Endometrial microvascular endothelial cells (primary cell): ENCODE measurements around the gene SPTBN5. TPM values are rescaled to one million over a fixed set of nuclear protein-coding genes. Genes with fewer than 3 reads are reported as not detected.

Experiments used
- in situ Hi-C: cut with HindIII; loops from 2 replicates; pipeline ENCODE4 v1.10.0; 2017; ENCODE audit warnings: low sequenced_read_pairs, low pct_unique_long_range_greater_than_20kb; ENCODE audit errors: inconsistent ontology term
- total RNA-seq: library from RNA; depleted of rRNA; stranded (reverse); fragments of >200 nt; gene quantifications from one replicate; pipeline ENCODE4 v1.2.3, GENCODE V29; 2015; ENCODE audit errors: inconsistent ontology term

The SPTBN5 gene
- total RNA-seq, 1 donor from 2014 or later: 3.1 TPM

GRCh38 chr15:41928100-41928499 lies 34.2 kb upstream of the SPTBN5 start:
- in situ Hi-C loops: no loop called here

GRCh38 chr15:41927536-41927935 lies 33.7 kb upstream of the SPTBN5 start:
- in situ Hi-C loops: no loop called here

DNA sequence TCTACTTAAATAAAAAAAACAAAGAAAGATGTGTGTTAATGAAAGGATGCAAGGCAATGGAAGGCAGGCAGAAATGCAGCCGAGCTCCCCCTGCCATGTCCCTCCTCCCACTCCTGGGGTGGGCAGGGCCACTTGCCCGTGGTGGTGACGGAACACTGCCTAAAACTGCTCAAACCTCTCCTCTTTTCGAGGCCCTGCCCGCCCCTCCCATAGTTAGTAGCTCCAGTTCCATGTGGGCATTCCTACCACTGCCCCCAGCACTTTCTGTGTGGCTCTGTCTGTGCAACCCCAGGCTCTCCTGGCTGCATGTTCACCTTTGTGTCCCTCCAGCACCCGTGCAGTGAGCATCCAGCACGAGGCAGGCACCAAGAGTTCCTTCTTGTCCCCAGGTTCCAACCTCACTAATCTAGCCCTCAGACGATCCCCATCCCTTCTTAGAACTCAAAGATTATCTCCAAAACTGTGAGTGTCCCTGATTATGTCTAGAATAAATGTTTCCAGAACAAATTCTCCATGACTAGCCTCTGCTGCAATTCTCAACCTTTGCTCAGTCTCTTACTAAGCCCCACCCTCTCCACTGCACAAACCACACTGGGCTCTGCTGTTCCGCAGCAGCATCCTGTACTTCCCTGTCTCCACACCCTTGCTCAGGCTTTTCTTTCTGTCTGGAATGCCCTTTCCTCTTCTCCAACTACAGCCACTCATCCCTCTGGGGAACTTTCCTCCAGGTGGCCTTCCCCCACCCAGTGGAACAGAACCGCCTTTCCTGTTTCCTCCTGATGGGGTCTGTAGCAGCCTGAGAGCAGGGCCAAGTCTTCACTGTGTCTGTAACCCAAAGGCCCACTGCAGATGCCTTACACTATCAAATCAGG lies 32.6 kb upstream of the SPTBN5 start:
- in situ Hi-C loops: no loop called here

GRCh38 chr15:41925086-41925608 lies 31.3 kb upstream of the SPTBN5 start:
- in situ Hi-C loops: no loop called here

GRCh38 chr15:41923401-41923997 lies 29.6 kb upstream of the SPTBN5 start:
- in situ Hi-C loops: no loop called here

DNA sequence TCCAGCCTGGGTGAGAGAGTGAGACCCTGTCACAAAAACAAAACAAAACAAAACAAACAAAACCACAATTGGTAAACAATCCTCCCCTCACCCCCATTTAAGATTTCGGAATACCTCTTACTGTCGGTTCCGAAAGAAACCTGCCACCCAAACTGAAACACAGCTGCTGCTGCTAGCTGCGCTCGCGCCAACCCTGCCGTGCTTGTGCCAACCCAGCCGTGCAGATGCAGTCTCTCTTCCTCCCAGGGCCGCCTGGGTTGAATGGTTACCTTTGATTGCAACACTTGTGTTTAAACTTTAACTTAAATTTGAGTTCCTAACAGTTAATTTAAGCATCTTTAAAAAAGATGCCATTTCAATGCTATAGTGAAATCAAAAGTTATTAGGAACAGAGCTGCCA lies 28.5 kb upstream of the SPTBN5 start:
- in situ Hi-C loops: no loop called here

- in situ Hi-C loops: no loop called here
Observed at GRCh38 chr15:41921639-41922038, 27.8 kb upstream of the SPTBN5 start.

DNA sequence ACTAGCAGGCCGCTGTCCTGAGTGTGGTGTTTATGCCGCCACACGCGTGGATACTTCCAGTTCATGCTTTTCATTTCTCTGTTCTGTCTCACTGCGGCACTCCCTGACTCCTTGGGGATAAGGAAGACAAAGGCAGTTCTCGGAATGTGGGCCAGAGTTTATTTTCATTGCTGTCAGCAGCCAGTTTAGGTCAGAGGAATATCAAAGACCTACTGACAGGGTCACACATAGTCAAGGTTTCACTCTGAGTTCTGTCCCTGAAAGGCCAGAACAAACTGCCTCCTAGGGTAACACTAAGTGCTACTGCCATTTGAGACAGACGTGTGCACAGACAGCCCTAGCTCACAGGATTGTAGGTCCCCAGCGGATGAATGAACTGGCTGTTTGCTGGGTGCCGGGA lies 27.3 kb upstream of the SPTBN5 start:
- in situ Hi-C loops: no loop called here

DNA sequence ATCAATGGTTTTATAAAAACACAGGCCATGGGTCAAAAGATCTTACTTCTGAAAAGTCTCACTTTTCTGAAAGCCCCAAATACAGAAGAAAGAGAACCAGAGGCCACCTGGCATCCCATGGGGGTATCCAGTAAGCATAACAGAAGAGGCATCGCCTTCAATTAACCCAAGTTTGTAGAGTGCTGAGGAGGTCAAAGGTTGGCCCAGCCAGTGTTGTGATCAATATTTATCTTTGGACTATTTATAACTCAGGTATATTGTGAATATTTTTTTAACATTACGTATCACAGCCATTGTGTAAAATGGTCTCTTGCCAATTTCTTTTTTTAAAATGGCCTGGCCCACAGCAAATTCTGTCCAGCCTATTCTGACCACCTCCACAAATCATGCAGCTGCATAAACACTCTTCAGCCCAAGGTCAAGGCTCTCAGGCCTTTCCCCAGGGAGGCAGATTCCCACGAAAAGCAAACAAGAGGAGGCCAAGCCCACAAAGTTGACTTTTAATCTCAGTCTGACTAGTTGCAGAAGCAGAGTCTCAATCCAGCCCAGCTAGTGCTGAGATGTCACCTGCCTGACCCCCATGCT lies 26.2 kb upstream of the SPTBN5 start:
- in situ Hi-C loops: no loop called here

DNA sequence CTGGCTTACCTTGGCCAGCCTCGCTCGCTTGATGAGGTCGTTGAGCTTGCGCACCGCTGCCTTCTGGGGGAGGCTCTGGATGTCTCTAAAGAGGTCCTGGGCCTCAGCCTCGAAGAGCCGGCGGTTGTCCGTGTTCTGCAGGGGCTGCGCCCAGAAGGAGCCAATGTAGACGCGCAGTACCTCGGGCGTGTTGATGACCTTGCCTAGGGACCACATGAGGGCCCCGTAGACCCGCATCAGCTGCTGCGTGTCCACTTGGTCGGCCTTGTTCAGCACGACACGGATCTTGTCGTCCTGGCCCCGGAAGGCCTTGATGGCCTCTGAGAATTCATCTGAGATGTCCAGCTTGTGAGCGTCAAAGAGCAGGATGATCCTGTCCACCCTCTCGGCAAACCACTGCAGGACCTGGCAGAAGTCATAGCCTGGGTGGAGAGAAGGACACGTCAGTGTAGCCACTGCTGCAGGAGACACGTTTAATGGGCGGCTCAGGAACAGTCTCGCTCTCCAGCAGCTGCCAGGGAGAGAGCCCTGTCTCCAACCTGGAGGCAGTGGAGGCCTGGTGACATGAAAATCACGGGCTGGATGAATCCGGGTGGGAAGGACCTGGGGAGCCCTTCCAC lies 25.5 kb upstream of the SPTBN5 start:
- in situ Hi-C loops: no loop called here

DNA sequence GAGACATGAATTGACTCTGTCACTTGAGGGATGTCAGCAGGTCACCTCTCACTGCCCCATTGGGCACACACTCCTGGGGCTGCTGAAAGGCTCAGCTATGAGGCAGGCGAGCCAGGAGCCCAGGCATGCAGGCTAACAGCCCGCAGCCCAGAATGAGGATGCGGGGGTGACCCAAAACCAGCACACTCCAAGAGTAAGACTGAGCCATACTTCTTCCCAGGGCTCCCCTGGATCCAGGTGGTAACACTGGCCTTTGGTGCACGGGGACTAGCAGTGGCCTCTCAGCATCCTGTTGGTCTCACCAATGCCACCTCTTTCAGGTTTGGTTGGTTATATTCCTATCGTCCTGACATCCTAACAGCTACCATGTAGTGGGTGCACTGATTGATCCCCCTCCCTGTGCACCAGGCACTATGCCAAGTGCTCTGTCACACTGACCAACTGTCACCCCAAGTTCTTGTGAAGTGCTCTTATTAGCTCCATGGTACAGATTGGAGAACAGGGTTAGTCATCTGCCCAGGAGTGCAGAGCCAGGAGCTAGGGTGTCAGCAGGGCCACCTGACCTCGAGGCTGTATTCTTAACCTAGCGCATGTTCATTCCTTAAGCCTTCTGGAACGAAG lies 24.8 kb upstream of the SPTBN5 start:
- in situ Hi-C loops: no loop called here

- in situ Hi-C loops: no loop called here
Observed at GRCh38 chr15:41917767-41918430, 24.0 kb upstream of the SPTBN5 start.

GRCh38 chr15:41915255-41915994 lies 21.6 kb upstream of the SPTBN5 start:
- in situ Hi-C loops: no loop called here

GRCh38 chr15:41914411-41914810 lies 20.6 kb upstream of the SPTBN5 start:
- in situ Hi-C loops: no loop called here

- in situ Hi-C loops: no loop called here
Observed at GRCh38 chr15:41913256-41913655, 19.4 kb upstream of the SPTBN5 start.

- in situ Hi-C loops: no loop called here
Observed at GRCh38 chr15:41911691-41912345, 18.0 kb upstream of the SPTBN5 start.

DNA sequence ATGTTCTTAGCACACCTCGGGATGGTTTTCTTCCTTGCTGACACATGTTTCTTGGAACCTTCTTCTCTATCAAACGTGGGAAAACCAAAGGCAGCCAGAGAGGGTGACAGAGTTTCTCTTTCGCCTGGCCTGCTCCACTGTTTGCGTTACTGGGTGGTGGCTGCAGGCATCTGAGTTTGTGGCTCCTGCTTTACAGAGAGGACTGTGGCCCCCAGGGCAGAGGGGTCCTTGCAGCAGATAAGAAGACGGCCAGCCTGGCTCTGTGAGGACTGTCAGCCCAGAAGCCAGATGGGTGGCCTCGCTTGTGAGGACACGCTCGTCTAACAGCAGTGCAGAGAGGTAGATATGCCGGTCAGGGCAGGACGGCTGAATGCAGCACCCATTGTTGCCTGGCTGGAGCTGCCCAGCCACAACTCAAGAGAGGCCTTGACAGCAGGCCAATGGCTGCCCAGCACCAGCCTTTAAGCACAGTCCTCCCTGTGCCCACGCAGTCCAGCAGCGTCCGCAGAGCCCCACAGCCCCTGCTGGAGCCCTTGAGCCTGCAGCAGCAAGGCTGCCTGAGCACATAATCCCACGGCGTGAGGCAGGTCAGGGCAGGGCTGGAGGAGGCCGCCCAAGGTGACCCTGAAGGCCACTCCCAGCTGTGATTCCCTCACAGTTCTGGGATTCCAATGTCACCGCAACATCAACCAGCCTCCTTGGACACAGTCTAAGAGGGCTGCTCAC lies 15.0 kb upstream of the SPTBN5 start:
- in situ Hi-C loops: no loop called here
